Measurements from ENCODE around the gene KHDRBS1.
"Not testable (repeated sequence)": the region's sequence is repeated elsewhere in the genome, so short reads cannot be mapped to it uniquely, and the experiment has no call there.

The KHDRBS1 gene

GRCh38 chr1:32066489-32066873 lies 52.8 kb downstream of the KHDRBS1 start:
- no peak for DNase-seq

DNA sequence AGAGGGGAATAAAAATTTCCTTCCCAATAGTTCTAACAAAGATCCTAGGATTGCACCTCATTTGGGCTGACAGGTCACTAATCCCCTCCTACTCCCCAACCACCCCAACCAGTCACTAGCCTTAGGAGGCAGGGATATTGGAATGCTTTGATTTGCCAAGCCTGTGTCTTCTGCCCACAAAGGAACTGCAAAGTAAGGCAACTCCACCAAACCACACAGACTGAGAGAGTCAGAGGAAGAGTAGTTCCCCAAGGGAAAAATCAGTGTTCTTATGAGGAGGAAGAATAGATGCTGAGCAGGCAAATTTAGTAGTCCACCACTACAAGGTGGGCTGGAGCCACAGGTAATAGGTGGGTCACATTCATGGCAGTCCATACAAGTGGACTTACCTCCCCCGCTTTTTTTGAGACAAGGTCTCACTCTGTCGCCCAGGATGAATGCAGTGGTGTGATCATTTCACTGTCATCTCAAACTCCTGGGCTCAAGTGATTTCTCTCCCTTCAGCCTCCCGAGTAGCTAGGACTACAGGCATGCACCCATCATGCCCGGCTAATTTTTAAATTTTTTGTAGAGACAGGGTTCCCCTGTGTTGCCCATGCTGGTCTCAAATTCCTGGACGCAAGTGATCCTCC lies 55.4 kb downstream of the KHDRBS1 start:
- no peak for DNase-seq

- DNase-seq: no peak
These were observed 58.3 kb downstream of the KHDRBS1 start for GRCh38 chr1:32071758-32072621.

DNA sequence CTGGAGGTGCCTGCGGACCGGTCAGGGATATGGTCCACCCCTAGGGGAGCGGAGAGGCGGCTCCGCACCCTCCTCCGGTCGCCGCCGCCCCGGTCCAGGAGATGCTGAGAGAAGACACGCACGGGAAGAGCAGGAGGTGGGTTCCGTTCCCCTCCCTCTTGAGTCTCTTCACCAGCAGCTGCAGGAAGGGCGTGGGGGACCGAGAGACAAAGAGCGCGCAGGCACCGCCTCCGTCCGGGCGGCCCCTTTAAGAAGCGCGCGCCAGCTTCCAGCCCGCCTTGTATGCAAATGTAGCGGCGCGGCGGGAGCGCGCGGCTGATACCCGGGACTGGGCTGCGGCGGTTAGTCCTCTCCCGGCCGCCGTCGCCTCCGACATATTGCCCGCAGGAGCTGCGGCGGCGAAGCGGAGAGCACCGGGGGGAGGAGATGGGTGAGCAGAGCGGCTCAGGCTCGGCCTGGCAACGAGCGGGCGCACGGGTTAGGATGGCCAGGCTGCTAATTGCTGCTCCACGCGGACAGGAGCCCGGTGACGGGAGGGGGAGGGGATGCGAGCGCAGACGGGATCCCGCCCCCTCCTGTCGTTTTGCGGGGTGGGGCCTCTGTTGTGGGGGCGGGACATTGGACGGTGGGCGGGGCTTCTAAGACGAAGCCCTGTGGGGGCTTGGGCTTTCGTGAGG lies 59.1 kb downstream of the KHDRBS1 start, which contains the start of gene TMEM39B:
Gene TMEM39B (plus strand): TSS at position 318 of the 677 bp plus-strand sequence. CDS start 109 bp downstream, at position 427.
- DNase-seq: peak; percentile 88

DNA sequence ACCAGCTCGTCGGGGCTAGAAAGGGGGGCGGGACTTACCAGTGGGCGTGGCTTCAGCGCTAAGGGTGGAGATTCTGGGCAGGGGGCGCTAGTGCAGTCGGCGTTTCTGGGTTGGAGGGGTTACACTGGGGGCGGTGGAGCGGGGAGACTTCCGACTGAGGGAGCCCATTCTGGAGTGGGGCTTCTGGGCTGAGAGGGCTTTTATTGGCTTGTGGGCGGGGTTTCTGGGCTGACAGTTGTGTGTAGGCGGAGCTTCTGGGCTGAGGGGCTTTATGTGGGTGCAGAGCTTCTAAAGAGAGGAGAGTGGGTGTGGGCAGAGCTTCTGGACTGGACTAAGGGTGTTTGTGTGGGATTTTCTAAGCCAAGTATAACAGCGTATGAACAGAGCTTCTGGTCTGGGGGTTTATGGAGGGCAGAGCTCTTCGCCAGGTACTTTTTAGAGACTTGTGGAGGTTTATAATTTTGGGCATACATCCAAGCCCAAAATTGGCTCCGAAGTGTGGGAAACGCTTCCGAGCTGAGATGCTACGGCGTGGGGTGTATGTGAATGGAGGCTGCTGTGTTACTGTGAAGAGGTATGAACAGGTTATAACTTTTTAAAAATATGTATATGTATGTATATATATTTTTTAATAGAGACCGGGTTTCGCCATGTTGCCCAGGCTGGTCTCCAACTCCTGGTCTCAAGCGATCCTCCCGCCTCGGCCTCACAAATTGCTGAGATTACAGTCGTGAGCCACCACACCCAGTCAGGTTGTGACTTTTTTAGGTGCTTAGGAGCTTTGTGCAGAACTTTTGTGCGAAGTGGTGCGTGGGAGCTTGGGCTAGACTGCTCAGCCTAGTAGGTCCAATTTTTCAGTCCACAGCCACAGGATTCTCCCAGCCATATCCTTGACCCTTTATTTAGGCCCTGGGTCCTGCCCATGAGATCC lies 59.9 kb downstream of the KHDRBS1 start:
- DNase-seq: no peak

DNA sequence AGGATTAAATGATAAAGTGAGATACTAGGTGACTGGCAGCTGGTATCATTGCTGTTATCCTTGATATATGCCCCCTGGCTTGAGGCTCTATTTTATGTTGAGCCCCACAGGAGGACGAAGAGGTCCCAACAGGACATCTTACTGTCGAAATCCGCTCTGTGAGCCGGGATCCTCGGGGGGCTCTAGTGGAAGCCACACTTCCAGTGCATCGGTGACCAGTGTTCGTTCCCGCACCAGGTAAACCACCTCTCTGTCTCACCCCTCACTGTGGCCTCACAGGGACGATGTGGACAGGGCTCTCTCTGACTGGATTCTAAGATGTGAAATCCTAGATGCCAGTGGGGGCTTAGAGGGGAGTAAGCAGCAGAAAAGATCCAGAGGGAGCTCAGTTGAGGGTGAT lies 61.2 kb downstream of the KHDRBS1 start:
- DNase-seq: no peak

DNA sequence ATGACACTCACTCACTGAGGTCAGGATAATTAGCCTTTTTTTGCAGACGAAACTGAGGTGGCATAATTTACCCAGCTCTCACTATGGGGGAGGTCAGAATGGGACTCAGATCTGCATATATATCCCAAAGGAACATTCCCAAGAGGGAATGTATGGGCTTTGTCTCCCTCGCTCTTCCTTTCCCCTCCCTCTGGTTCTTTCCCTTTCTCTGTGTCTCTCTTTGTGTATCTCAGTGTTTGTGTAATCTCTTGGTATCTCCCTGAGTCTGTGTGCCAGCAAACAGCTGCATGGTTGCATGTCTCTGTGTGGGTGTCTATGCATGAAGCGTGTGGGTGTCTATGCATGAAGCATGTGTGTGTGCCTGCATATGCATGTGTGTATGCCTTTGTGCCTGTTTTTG lies 63.8 kb downstream of the KHDRBS1 start:
- DNase-seq: no peak

- no peak for DNase-seq
These were observed 68.4 kb downstream of the KHDRBS1 start for GRCh38 chr1:32082022-32082421.

- not testable (repeated sequence) for DNase-seq
These were observed 72.7 kb downstream of the KHDRBS1 start for GRCh38 chr1:32086381-32086780.

- DNase-seq: no peak
These were observed 77.5 kb downstream of the KHDRBS1 start for GRCh38 chr1:32091176-32091575.

- DNase-seq: no peak
These were observed 77.9 kb downstream of the KHDRBS1 start for GRCh38 chr1:32091591-32091990.

Measured in stimulated activated CD4-positive, alpha-beta T cell treated with anti-CD3 and anti-CD28 coated beads, Interleukin-12 subunit alpha, Interleukin-12 subunit beta, amount 100 ng/mL, for 4 hours (primary cell).